Activated CD4-positive, alpha-beta T cell treated with anti-CD3 and anti-CD28 coated beads, Interleukin-2, Interleukin-4, amounts not matched to agents 100 ng/mL and 50 ng/mL, durations not matched to agents 16 hours and 8 hours (primary cell): ENCODE measurements around the gene SORCS2.

Source experiments
- DNase-seq: peaks from one replicate; pipeline ENCODE4 v3.0.0-alpha.2; 2020; ENCODE audit warnings: low spot score

SORCS2 gene

DNA sequence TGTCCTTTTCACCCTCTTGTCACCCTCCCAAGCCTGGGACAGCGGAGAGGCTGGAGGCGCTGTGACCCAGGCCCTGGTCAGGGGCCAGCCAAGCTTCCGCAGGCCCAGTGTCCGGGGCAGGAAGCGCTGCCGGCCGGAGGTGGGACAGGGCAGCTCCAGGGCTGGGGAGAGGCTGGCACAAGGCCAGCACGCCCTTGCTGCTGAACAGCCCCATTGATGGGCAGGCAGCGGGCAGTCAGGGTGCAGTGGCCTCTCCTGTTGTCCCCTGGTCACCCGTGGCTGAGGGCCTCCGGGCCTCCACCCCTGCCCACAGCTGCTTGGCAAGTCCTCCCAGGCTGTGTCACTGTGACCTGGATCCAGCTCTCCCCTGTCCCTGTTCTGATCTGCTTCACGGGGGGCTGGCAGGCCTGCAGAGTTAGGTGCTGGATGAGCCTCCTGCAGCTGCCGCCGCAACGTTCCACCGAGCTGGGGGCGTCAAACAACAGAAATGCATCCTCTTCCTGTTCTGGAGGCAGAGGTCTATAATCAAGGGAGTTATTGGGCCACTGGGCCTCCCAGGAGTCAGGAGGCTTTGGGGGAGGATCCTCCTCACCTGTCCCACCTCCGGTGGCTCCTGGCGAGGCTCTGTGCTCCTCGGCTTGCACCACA, 134.5 kb downstream of the SORCS2 start:
- no peak for DNase-seq

DNA sequence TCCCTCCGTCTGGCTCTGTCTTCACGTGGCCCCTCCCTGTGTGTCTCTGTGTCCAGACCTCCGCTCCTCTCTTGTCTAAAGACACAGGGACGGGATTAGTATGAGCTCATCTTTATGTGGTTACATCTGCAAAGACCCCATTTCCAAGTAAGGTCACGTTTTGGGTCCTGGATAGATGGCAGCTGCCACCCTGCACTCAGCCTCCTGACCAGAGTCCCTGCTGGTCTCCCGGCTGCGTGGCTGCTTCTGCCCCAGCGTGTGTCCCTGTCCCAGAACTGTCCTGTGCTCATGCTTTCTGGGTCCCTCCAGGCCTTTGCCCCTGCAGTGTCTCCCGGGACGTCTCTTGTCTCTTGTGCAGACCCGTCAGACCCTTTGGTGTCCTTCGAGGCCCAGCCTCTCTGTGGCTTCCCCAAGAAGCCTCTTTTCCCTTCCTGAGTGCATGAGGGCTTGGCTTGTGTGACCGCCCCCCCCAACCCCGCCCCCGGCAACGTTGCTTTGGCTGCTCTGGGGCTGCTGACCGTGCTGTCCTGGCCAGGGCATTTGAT, 135.1 kb downstream of the SORCS2 start:
- no peak for DNase-seq

DNA sequence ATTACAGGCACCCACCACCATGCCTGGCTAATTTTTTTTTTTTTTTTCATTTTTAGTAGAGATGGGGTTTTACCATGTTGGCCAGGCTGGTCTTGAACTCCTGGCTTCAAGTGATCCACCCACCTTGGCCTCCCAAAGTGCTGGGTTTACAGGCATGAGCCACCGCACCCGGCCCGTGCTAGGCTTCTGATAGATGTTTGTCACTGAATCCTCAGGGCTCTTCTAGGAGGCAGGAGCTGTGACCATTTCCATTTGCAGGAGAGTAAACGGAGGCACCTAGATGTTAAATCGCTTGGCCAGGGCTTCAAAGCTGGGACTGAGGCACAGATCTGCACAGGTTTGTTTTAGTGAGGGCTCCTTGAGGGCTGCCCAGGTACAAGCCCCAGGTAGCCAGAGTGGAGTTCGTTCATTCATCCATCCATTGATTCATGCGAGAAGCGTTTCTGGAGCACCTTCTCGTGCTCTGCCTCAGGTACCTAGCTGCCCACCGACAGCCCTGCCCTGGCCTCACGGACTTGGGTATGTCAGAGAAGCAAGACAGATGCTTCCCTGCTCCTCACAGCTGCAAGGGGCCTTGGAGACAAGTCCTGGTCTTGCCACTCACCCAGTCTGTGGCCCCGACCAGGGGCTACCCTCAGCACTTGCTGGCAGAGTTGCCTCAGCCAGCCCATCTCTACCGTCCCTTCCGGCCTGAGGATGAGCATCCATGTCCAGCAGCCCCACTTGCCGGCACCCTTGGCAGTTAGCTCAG, 136.0 kb downstream of the SORCS2 start:
- no peak for DNase-seq

DNA sequence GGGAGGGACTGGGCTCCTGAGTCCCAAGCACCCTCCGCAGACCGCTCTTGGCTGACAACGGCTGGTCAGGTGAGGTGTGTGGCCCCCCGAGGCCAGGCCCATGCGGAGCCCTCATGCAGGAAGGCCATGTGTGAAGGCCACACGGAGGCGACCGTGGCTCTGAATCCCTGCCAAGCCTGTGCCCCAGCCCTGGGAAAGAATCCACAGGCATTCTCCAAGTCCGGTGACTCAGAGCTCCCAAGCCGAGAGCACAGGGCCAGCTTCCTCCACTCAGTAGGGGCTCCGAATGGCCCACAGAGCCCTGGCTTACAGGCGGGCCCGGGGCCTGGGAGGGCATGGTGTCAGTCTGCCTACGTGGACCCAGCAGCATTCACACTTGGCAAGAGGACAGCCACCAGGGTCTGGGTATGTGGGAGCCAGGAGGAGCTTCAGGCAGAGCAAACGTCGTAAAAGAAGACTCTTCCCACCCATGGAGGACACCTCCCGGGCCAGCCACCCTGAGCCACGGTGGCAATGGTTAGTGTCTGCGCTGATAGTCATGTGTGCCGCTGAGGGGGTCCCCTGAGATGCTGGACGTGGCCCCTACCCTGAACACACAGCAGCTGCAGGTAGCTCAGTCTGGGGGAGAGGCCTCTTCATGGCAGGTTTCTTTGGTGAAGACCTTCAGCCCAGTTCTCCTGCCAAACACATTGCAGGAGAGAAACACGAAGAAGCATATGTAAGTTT, 136.7 kb downstream of the SORCS2 start:
- no peak for DNase-seq

DNA sequence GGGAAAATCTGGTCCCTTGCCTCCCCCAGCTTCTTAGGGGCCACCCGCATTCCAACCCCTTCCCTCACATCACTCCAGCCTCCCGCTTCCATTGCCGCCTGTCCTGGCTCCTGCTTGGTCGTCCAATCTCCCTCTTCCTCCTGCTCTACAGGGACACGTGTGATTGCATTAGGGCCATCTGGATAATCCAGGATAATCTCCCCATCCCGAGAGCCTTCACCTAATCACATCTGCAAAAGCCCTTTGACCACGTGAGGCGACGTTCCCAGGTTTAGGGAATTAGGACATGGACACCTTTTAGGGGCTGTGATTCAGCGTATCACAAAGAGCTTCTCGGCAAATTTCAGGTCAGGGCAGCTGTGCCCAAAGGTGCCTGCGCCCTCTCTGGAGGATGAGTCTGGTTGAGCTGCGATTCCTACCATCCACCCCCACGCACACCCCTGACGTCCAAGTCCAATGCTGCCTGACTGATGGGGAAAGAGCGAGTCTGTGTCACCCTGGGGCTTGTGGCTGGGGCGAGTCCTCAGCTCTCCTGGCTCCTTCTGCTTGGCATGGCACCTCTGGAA, 137.8 kb downstream of the SORCS2 start:
- DNase-seq, result no peak

DNA sequence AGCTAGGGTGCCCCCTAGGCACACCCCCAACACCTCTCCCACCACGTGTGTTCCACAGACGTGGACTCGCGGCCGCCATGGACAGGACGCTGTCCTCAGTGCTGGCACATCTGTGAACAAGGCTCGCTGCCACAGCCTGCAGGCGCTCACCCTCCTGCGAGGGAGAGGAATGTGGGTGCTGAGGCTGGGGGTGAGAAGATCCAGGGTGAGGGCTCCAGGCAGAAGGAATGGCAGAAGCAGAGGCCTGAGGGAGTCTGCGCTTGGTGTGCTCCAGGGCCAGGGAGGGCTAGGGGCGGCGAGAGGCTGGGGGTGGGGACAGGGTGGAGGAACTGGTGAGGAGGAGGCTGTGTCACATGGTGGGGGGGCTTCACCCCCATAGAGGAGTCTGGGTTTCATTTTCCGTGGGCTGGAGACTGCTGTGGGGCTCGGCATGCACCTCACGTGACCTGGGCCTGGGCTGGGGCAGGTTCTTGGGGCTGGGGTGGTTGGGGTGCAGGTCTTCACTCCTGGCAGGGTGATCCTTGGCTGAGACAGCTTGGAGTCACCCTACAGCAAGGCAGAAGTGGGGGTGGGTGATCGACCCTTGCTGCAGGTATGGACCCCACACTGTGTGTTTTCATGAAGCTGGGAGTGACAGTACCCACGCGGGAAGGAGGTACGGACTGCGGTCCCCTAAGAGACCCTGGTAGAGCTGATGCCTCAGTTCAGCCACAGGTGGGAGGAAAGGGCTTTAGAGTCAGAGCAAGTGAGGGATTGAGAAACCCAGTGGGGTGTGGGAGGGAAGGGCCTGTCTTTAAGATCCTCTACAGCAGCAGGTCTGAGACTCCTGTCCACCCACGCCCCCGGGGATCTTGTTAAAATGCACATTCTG, 138.7 kb downstream of the SORCS2 start:
- DNase-seq, result no peak

DNA sequence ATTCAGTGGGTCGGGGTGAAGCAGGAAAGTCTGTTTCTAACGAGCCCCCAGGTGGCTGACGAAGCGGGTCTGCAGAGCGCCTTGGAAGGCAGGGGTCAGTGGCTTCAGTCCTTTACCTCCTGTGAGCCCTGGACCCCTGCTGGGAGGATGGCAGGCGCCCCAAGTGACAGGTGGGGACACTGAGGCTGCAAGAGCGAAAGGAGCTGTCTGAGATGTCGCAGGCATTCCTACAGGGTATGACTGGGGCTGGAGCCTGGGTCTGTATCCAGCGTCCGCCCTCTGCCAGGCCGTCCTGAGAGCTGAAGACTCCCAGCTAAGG, 139.3 kb downstream of the SORCS2 start:
- no peak for DNase-seq

DNA sequence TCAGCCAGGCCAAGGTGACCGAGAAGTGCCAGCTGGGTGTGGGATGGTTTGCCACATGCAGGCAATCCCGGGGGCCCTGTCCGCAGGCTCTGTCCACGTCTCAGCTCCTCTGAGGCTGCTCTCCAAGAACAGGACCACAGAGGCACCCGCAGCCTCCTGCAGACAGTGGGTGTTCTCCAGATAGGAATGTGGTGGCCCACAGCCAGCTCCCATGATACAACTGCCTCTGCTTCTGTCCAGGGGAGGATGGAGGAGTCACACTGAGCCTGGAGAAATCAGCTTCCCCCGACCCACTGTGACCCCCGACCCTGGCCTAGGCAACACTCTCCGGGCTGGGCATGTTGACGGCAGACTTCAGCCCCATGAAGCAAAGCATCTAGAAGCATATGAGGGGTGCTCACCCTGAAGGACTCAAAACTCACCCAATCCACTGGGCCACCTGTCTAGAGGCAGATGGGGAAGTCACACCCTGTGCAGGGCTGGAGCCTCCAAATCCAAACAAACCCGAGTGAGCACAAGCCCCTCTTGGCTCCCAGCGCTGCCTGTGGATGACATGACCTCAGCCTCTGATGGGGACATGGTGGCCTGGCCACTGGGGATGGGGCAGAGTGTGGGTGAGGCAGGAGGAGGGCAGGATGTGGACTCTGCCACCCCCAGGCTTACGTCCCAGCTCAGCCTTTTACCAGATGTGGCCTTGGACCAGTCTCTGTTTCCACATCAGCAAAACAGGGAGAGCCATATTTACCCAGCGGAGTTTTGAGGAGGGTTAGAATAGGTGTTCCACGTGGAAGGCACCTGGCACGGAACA, 140.1 kb downstream of the SORCS2 start:
- no peak for DNase-seq

DNA sequence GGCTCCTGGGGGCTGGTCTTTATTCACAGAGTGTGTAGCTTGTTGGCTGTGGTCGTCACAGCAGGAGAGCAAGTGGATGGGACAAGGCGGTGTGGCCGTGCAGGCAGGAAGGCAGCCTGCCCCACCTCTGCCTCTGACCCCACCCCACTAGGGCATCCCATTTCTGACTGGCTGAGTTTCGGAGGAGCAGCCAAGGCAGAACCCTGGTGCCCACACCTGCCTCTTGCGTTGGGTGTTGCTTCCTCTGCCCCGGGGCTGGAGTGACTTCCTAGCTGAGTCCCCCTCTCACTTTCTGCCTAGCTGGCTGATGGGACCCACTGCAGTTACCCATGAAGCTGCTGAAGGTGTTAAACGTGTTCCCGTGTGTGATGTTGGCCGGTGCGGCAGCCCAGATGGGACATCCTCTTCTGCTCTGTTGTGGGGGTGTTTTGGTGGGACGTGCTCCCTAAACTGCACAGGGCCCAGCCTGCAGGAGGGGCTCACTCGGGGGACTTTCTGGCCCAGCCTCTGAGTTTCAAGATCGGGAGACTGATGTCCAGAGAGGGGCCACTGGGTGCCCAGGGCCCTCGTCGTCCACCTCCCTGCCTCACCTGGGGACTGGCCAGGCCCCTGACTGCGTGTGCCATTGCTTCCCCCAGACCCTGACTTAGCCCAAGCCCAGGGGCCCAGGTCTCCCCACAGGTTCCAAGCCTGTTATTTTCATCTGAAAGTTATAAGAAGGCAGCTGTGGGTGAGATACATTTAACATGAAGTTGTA, 140.9 kb downstream of the SORCS2 start:
- no peak for DNase-seq

DNA sequence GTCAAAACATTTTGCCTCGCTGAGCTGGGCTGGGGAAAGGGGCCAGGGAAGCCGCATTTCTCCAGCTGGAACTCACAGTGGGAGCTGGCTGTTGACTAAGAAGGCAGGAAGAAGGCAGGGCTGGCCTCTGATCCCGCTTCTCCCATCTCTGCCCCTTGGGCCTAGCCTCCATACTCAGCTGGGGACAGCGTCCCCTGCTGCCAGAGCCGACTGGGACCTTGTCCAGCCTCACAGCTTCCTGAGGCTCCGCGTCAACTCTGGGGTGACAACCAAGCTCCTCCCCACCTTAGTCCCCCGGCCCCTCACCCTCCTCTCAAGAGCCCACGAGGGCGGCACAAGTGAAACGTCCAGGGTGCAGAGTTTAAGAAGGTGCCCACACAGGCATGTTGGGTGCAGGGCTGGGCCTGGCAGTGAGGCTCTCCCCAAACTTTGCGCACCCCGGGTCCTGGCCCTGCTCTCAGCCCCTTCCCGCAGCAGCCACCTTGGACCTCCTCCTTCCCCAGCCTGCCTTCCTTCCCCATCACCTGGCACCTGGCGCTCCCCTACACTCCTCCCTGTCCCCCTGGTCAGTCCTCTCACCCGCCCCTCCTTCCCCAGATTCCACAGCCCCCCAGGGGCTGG, 141.6 kb downstream of the SORCS2 start:
- no peak for DNase-seq

DNA sequence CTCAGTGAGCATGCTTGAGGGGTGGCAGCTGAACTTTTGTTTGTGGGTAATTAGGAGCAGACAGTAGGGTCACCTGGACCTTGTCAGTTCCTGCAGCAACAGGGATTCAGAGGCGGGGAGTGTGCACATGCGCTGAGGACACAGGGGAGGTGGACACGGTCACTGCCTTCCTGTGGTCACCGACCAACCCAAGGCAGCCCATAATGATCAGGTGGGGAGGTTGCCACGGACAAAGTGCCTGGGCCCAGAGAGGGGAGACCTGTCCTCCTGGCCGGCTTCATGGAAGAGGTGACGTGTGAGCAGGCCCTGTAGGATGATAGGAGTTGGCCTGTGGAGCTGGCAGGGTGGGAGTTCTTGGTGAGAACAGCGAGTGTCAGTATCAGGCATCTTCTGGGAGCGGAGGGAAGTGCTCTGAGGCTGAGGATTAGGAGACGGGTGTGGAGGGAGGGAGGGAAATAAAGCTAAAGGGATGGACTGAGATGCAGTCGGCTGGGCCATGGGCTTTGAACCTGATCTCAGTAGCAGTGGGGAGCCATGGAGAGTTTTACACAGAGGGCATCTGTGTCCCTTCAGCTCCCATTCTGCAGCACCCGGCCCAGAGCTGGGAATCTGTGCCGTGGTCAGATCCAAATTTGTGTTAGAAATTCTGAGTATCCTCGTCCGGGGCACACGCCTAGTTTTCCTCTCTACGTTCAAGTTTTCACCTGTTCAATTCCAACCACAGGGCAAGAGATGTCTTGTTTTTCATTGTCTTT, 142.4 kb downstream of the SORCS2 start:
- DNase-seq, result no peak

DNA sequence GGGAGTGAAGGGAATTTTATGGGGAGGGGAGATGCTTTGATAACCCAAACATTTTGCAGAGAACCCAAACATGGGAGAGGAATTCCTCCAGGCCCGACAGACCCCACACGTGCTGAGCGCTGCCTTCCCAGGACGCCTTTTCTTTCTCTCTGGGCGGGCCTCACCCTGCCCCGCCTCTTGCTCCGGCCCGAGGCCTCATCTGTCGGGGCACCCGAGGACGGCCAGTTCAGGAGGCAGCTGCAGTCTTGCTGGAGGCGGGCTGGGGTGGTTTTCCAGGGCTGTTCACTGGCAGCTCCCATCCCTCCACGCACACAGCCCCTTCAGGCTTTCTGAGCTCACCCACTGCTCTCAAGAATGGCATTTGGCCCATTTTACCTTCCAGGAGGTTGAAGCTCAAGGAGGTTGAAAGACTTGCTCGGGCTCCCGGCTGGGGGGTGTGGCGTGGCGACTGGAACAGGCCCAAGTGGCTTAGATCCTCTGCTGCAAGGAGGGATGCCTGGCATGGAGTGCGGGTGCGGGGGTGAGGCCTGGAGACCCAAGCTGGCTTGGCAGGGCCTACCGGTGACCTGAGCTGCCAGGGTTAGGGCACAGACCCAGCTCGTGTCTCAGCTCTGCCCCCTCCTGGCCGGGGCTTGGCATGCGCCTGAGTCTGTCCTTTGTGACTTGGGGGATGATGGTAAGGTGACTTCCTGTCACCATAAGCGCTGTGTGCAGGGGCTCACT, 143.2 kb downstream of the SORCS2 start:
- DNase-seq, result peak; percentile 71

DNA sequence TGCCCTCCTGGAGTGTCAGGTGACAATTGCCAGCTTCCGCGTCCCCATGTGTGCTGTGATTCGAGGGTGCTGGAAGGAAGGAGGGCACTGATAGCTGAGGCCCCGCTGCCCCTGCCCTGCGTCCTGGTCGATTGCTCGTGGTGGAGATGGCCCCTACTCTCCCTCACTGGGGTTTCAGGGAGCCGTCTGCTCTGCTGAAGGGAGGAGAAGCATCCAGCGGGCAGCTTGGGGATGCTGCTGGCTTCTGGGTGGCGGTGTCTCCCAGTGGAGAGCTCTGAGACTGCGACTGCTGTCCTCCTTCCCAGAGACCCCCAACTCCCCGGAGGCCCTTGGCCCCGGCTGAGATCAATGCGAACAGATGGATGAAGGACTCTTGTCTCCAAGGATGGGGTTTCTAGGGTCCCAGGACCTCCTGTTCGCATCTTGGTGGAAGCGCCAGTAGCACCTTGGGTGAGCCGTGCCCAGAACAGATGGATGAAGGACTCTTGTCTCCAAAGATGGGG, 143.8 kb downstream of the SORCS2 start:
- no peak for DNase-seq

DNA sequence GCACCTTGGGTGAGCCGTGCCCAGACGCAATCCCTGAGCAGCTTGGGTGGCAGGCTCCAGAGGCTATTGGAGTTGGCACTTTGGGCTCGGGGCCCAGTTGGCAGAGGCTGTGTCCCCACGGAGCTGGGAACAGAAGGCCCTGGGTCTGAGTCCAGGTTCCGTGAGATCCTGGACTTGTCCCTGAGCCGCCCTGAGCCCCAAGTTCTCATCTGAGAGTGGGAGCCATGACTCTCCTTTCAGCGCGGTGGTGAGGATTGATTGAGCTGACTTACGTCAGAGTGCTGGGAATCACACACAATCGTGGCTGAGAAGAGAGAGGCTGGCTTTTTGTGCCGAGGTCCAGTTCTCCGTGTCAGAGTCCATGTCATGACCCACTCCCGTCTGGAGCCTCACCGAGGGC, 144.4 kb downstream of the SORCS2 start:
- no peak for DNase-seq

DNA sequence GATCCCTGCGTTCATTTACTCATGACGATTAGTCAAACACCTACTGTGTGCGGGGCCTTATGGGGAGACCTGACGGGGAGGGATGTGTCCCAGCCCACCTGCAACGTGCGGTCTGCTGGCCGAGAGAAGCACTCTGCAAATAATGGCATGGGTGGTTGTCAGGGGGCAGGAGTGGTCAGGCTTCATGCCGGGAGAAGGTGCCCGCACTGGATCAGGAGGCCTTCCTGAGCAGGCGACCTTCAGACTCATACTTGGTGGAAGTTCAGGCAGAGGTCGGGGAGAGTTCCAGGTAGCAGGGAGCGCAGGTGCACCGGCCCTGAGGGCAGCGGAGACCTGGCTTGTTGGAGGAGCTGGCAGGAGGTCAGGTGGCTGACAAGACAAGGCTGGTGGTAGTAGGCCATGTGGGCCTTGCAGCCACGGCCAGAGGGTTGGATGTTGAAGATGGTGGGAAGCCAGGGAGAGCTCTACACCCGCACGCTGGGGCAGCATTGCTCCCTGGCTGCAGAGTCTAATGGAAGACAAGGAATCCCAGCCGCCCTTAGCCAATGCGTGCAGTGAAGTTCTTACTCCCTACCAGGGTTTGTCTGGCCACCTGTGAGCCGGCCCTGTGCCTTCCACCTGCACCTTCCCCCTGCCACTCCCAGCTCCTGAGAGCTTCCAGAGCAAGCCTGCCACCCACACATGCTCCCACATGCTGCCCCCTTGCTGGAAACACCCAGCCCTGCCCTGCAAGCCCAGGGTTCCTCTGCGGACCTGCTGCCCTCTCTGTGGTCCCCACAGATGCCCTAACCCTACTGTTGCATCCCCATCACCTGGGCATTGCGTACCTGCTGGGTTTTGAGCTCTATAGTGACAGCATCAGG, 145.1 kb downstream of the SORCS2 start:
- no peak for DNase-seq

DNA sequence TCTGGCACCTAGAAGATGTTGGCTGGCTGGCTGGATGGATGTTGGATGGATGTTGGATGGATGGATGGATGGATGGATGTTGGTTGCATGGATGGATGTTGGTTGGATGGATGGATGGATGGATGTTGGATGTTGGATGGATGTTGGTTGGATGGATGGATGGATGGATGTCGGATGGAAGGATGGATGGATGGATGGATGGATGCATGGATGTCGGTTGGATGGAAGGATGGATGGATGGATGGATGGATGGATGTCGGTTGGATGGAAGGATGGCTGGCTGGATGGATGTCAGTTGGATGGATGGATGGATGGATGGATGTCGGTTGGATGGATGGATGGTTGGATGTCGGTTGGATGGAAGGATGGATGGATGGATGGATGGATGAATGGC, 145.7 kb downstream of the SORCS2 start:
- no peak for DNase-seq
